Esophagus muscularis mucosa (tissue), 4 donors: Measurements from ENCODE around the gene COL27A1.

Source experiments
- EP300 ChIP-seq: sonication (generic); formaldehyde crosslinking; IDR thresholded peaks from one replicate; pipeline ENCODE4 v1.6.1; 2017; ENCODE audit warnings: antibody characterized with exemption
- POLR2A ChIP-seq: fragments of 450-650 bp; IDR thresholded peaks from one replicate; pipeline ENCODE4 v1.6.1; 2017; ENCODE audit warnings: antibody characterized with exemption, moderate library complexity, mild to moderate bottlenecking, low read depth
- POLR2AphosphoS5 ChIP-seq, 2 donors: sonication (generic); formaldehyde crosslinking; IDR thresholded peaks; one replicate each; pipeline ENCODE4 v1.6.1; 2017; ENCODE audit warnings: antibody characterized with exemption in 2 of 2
- TF ChIP-seq, protein P1 (sequence below), 3 experiments: fragments of 200-600 bp in 2 of 3; fragments of 450-650 bp in 1 of 3; sonication (generic) in 2 of 3; IDR thresholded peaks; one replicate each; pipeline ENCODE4 v1.5.1; 2017 to 2019; ENCODE audit warnings: antibody characterized with exemption in 3 of 3, mild to moderate bottlenecking in 2 of 3, moderate library complexity in 1 of 3

DNA sequence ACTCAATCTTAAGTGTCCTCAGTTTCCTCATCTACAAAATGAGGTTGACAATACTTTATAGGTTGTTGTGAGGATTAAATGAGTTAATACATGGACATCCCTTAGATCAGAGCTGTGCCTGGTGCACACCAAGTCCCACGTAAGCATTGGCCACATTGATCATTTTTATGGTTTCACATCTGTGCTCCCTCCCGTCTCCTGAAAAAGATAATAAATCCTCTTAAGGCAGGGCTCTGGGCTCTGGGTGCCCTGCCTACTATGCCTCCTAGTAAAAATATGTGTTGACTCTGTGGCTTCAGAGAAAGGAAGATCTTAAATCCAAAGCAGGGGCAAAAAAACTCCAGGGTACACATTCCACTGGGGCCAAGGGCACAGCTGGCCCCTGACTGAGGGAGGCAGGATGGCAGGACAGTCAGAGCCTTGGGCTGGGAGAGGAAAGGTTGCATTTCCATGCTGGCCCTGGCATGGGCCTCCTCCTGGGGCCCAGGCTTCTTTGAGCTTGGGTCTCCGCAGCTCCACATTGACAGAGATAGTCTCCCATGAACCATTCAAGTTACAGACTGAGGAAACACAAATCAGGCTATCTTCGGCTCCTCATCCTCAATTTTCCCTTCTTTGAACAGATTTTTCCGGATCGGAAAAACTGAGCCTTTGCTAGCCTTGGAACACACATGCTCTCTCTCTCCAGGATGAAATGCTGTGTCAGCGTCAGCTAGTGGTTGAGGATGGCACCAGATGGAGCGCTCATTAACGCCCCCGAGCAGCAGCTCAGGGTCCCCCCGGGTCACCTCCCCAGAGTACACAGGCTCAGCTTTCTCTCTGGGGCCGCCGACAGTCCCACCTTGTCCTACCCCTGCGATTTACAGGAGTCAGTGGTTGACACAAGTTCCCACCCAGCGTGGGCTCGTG, 33.9 kb upstream of the COL27A1 start:
- TF ChIP-seq, protein P1, sequence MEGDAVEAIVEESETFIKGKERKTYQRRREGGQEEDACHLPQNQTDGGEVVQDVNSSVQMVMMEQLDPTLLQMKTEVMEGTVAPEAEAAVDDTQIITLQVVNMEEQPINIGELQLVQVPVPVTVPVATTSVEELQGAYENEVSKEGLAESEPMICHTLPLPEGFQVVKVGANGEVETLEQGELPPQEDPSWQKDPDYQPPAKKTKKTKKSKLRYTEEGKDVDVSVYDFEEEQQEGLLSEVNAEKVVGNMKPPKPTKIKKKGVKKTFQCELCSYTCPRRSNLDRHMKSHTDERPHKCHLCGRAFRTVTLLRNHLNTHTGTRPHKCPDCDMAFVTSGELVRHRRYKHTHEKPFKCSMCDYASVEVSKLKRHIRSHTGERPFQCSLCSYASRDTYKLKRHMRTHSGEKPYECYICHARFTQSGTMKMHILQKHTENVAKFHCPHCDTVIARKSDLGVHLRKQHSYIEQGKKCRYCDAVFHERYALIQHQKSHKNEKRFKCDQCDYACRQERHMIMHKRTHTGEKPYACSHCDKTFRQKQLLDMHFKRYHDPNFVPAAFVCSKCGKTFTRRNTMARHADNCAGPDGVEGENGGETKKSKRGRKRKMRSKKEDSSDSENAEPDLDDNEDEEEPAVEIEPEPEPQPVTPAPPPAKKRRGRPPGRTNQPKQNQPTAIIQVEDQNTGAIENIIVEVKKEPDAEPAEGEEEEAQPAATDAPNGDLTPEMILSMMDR (IDR thresholded peaks at IDR 0.05) = no peak
- TF ChIP-seq POLR2AphosphoS5 (IDR thresholded peaks at IDR 0.05) (no peak), POLR2A (no peak), EP300 (no peak)
